Tibial nerve (tissue), 3 donors: ENCODE measurements around the gene SCG3.

Source experiments
- POLR2A ChIP-seq, 2 donors: fragments of 450-650 bp; IDR thresholded peaks; one replicate each; pipeline ENCODE4 v1.6.1; 2017; ENCODE audit warnings: antibody characterized with exemption in 2 of 2, mild to moderate bottlenecking in 2 of 2, moderate library complexity in 2 of 2
- TF ChIP-seq, protein P1 (sequence below), 5 experiments: fragments of 200-600 bp in 3 of 5; fragments of 450-650 bp in 2 of 5; sonication (generic) in 3 of 5; IDR thresholded peaks; one replicate each; pipeline ENCODE4 v1.5.1; 2016 to 2019; ENCODE audit warnings: antibody characterized with exemption in 5 of 5, mild to moderate bottlenecking in 3 of 5, moderate library complexity in 2 of 5

DNA sequence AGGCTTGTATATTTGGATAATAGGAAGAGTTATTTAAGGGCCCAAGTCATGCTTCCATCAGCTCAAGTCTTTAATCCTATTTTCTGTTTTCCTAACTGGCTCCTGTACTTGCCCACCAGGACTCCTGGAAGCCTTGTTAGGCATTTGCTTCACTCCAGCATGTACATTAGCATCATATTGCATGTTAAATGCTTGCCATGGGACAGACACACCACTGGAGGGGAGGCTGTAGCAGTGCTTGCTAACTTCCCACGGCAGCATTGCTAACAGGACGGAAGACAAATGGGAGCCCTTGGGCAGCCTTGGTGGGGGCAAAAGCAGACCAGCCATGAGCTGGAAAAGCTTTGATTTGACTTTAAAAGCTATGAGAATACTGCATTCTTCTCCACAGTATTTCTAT, 76.1 kb downstream of the SCG3 start:
- no peak for TF ChIP-seq POLR2A (IDR thresholded peaks at IDR 0.05)
- TF ChIP-seq, protein P1, sequence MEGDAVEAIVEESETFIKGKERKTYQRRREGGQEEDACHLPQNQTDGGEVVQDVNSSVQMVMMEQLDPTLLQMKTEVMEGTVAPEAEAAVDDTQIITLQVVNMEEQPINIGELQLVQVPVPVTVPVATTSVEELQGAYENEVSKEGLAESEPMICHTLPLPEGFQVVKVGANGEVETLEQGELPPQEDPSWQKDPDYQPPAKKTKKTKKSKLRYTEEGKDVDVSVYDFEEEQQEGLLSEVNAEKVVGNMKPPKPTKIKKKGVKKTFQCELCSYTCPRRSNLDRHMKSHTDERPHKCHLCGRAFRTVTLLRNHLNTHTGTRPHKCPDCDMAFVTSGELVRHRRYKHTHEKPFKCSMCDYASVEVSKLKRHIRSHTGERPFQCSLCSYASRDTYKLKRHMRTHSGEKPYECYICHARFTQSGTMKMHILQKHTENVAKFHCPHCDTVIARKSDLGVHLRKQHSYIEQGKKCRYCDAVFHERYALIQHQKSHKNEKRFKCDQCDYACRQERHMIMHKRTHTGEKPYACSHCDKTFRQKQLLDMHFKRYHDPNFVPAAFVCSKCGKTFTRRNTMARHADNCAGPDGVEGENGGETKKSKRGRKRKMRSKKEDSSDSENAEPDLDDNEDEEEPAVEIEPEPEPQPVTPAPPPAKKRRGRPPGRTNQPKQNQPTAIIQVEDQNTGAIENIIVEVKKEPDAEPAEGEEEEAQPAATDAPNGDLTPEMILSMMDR (IDR thresholded peaks at IDR 0.05) = no peak
